GM12878 (cell line): Measurements from ENCODE around the gene DUOX1.

Experiments used
- ATF2 ChIP-seq: IDR thresholded peaks from 2 replicates; pipeline ENCODE4 v1.6.1; 2012; ENCODE audit warnings: low read length, inconsistent platforms
- ATF3 ChIP-seq: IDR thresholded peaks from 2 replicates; pipeline ENCODE4 v1.6.1; 2011; ENCODE audit warnings: low read depth, mild to moderate bottlenecking, low read length, moderate library complexity, borderline replicate concordance; ENCODE audit errors: extremely low read depth
- CTCF ChIP-seq, 3 experiments: IDR thresholded peaks in 2 of 3; conservative IDR thresholded peaks in 1 of 3; 2 replicates each; pipeline ENCODE4 v1.5.1; 2011; ENCODE audit warnings: low read depth in 3 of 3, low read length in 3 of 3, mild to moderate bottlenecking in 3 of 3, control low read depth in 2 of 3, moderate library complexity in 2 of 3, inconsistent platforms in 1 of 3, mixed read lengths in 1 of 3; ENCODE audit not compliant: control insufficient read depth in 2 of 3, insufficient read depth in 1 of 3; ENCODE audit errors: extremely low read depth in 1 of 3
- EZH2 ChIP-seq: IDR thresholded peaks from 2 replicates; pipeline ENCODE4 v1.6.1; 2012; ENCODE audit warnings: low read depth, mild to moderate bottlenecking, control low read depth, inconsistent platforms, low read length, borderline replicate concordance; ENCODE audit not compliant: control insufficient read depth
- KDM1A ChIP-seq: fragments of 200-600 bp; sonication (generic); IDR thresholded peaks from 2 replicates; pipeline ENCODE4 v1.6.1; 2016; ENCODE audit warnings: borderline replicate concordance
- NR2C2 ChIP-seq: IDR thresholded peaks from 2 replicates; pipeline ENCODE4 v1.6.1; 2011; ENCODE audit warnings: borderline replicate concordance, low read depth; ENCODE audit not compliant: control insufficient read depth, insufficient read length
- PAX5 ChIP-seq: IDR thresholded peaks from 2 replicates; pipeline ENCODE4 v1.6.1; 2011; ENCODE audit warnings: low read depth, low read length, borderline replicate concordance
- POLR2A ChIP-seq: IDR thresholded peaks from 2 replicates; pipeline ENCODE4 v1.6.1; 2011; ENCODE audit warnings: low read depth, mild to moderate bottlenecking, low read length
- SIN3A ChIP-seq: IDR thresholded peaks from 2 replicates; pipeline ENCODE4 v1.6.1; 2012; ENCODE audit warnings: low read depth, low read length, improper control_type of control experiment
- WRNIP1 ChIP-seq: IDR thresholded peaks from 2 replicates; pipeline ENCODE4 v1.6.1; 2011; ENCODE audit warnings: low read depth, low read length, improper control_type of control experiment, borderline replicate concordance

GRCh38 chr15:45200799-45201556 is 71.2 kb downstream of the DUOX1 start:
- TF ChIP-seq ATF3 (no peak), KDM1A (no peak), WRNIP1 (no peak), PAX5 (0 out of 2 replicates have a peak, but pooled peaks have one; percentile 39), CTCF (IDR thresholded peaks at IDR 0.05 in 2 of 3, conservative IDR thresholded peaks at IDR 0.05 in 1 of 3; ENCODE audit: control insufficient read depth in 2 of 3, extremely low read depth in 1 of 3, insufficient read depth in 1 of 3, low read depth in 3 of 3, low read length in 3 of 3) (no peak), POLR2A (peak; percentile 20), SIN3A (no peak), EZH2 (no peak), NR2C2 (no peak), ATF2 (no peak)
